Sigmoid colon (tissue), 4 donors: ENCODE measurements around the gene MFSD2B.
A peak's percentile ranks its signal among the peaks of the same experiment; 100 is the strongest.

Source experiments
- EP300 ChIP-seq, 4 donors: sonication (generic); formaldehyde crosslinking; IDR thresholded peaks; one replicate each; pipeline ENCODE4 v1.6.1; 2017; ENCODE audit warnings: antibody characterized with exemption in 4 of 4
- POLR2A ChIP-seq, 2 donors: fragments of 450-650 bp; IDR thresholded peaks; one replicate each; pipeline ENCODE4 v1.6.1; 2016; ENCODE audit warnings: antibody characterized with exemption in 2 of 2, mild to moderate bottlenecking in 2 of 2, moderate library complexity in 2 of 2
- POLR2AphosphoS5 ChIP-seq, 4 donors: sonication (generic); formaldehyde crosslinking; IDR thresholded peaks; one replicate each; pipeline ENCODE4 v1.6.1; 2017; ENCODE audit warnings: antibody characterized with exemption in 4 of 4
- TF ChIP-seq, protein P1 (sequence below), 4 experiments: fragments of 450-650 bp in 3 of 4; fragments of 200-600 bp in 1 of 4; IDR thresholded peaks; one replicate each; pipeline ENCODE4 v1.5.1; 2016 to 2019; ENCODE audit warnings: antibody characterized with exemption in 4 of 4, mild to moderate bottlenecking in 3 of 4, moderate library complexity in 2 of 4

DNA sequence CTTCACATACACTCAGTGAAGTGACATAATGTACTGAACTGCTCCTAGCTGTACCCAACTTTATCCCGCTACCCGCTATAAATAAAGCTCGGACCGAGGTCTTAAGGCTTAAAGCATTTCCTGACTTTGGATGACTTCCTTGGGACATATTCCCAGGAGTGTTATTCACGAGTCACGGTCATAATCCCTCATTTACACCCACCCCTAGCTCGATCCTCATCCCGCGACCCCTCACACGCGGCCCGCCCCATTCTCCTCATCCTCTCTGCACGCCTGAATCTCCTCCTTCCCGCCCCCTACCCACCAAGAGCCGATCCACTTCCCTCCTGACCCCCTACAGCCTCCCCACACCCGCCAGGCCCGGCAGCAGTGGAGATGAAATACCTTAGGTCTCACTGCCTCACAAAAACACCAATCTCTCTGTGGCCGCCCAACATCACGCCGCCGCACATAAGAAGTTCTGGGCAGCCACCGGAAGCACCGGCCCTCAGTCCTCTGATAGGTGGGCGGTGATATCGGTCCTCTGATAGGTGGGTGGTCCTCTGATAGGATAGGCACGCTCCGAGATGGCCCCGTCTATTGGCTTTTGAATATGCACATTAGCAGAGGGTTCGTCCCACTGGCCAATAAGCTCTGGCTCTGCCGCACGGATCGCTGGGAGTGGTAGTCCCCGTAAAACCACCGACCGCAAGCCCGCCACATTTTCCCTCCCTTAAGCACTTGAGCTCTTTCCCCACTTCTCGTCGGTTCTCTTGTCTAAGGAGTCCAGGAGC is 37.2 kb downstream of the MFSD2B start, which contains the start of gene WDCP:
- TF ChIP-seq, protein P1, sequence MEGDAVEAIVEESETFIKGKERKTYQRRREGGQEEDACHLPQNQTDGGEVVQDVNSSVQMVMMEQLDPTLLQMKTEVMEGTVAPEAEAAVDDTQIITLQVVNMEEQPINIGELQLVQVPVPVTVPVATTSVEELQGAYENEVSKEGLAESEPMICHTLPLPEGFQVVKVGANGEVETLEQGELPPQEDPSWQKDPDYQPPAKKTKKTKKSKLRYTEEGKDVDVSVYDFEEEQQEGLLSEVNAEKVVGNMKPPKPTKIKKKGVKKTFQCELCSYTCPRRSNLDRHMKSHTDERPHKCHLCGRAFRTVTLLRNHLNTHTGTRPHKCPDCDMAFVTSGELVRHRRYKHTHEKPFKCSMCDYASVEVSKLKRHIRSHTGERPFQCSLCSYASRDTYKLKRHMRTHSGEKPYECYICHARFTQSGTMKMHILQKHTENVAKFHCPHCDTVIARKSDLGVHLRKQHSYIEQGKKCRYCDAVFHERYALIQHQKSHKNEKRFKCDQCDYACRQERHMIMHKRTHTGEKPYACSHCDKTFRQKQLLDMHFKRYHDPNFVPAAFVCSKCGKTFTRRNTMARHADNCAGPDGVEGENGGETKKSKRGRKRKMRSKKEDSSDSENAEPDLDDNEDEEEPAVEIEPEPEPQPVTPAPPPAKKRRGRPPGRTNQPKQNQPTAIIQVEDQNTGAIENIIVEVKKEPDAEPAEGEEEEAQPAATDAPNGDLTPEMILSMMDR (IDR thresholded peaks at IDR 0.05), result no peak
- TF ChIP-seq POLR2A (IDR thresholded peaks at IDR 0.05), result peak; percentile 51 to 55
- peak; percentile 39 to 87 (median 82) for TF ChIP-seq POLR2AphosphoS5 (IDR thresholded peaks at IDR 0.05)
- no peak for TF ChIP-seq EP300 (IDR thresholded peaks at IDR 0.05)
